Measurements from ENCODE around the gene GSTM1. TPM values are rescaled to one million over a fixed set of nuclear protein-coding genes. Genes with fewer than 3 reads are reported as not detected.

The GSTM1 gene
- total and polyA plus RNA-seq, 2 donors (not counting 1 experiment from before 2014, with no cell fraction given), result 30.5 to 40.0 TPM

GRCh38 chr1:109668123-109668775 is 19.4 kb upstream of the GSTM1 start:
- WGBS (ENCODE audit: insufficient coverage), result 19% methylated on average over 19 of the region's 26 CpGs
- H3K9ac ChIP-seq (ENCODE audit: low read length), result peak overlapping the region; percentile 44
- H3K9me3 ChIP-seq (ENCODE audit: control extremely low read depth in 1 of 3, control insufficient read depth in 2 of 3, insufficient read depth in 1 of 3, low read length in 2 of 3), result no peaks in the 10 kb centered on the region
- intact Hi-C loops (cut with micrococcal nuclease), result no loop called here
- TF ChIP-seq CTCF (IDR thresholded peaks at IDR 0.05) (no peak), EZH2 (IDR thresholded peaks at IDR 0.05; ENCODE audit: borderline replicate concordance, insufficient read depth, low read depth, low read length, poor library complexity, severe bottlenecking) (no peak)
- Mint-ChIP-seq H3K4me1 (peaks cover 19% of the 10 kb centered on the region), H3K9me3 (ENCODE audit: insufficient read depth) (no peaks in the 10 kb centered on the region), H3K4me3 (peak overlapping the region; percentile 87), H3K27ac (peak overlapping the region; percentile 63), H3K27me3 (no peaks in the 10 kb centered on the region)
- H3K27ac ChIP-seq (ENCODE audit: low read length in 2 of 2), result no peak overlapping the region
- peak overlapping the region; percentile 58 for H2AFZ ChIP-seq (ENCODE audit: insufficient read depth, low read depth, low read length, poor library complexity, severe bottlenecking)
- DNase-seq (no peak), ATAC-seq (ENCODE audit: low read depth) (peak; percentile 40)
- H3K4me1 ChIP-seq (ENCODE audit: control insufficient read depth in 2 of 2, insufficient read depth in 2 of 2, low read length in 2 of 2), result peaks cover 4 to 14% of the 10 kb centered on the region in 2 donors
- H4K20me1 ChIP-seq (ENCODE audit: control insufficient read depth, insufficient read depth, low read length, poor library complexity, severe bottlenecking), result no peaks in the 10 kb centered on the region
- POLR2A ChIA-PET, result interaction anchor here (0.9 kb wide), 1 partner anchor 11 kb away, joined by 3 read pairs; no protein-coding TSS in a partner anchor
- H3K4me3 ChIP-seq (ENCODE audit: control extremely low read depth in 1 of 5, extremely low read depth in 1 of 5, insufficient read depth in 1 of 5, low read depth in 2 of 5, low read length in 4 of 5), result peak overlapping the region in 4 of 5 experiments; percentile 22 to 43 (median 32)
- no peaks in the 10 kb centered on the region for H3K79me2 ChIP-seq (ENCODE audit: control insufficient read depth, insufficient read depth, low read length)
- H3K36me3 ChIP-seq (replicated peaks in 1 of 2; ENCODE audit: control extremely low read depth in 1 of 2, control insufficient read depth in 1 of 2, extremely low read depth in 1 of 2, insufficient read depth in 2 of 2, low read length in 1 of 2), result no peaks in the 10 kb centered on the region
- CTCF ChIA-PET, result interaction anchor here (1.1 kb wide), 1 partner anchor 28 kb away, joined by 4 read pairs; no protein-coding TSS in a partner anchor
- no peaks in the 10 kb centered on the region for H3K27me3 ChIP-seq (replicated peaks in 1 of 4; ENCODE audit: control extremely low read depth in 1 of 4, control insufficient read depth in 3 of 4, insufficient read depth in 4 of 4, low read length in 3 of 4)
- H3K4me2 ChIP-seq (replicated peaks; ENCODE audit: low read depth, low read length, poor library complexity, severe bottlenecking), result peak overlapping the region; percentile 72

GRCh38 chr1:109669246-109669948 is 18.2 kb upstream of the GSTM1 start:
- no peaks in the 10 kb centered on the region for H3K36me3 ChIP-seq (replicated peaks in 1 of 2; ENCODE audit: control extremely low read depth in 1 of 2, control insufficient read depth in 1 of 2, extremely low read depth in 1 of 2, insufficient read depth in 2 of 2, low read length in 1 of 2)
- Mint-ChIP-seq H3K27ac (peak overlapping the region; percentile 68), H3K4me3 (peak overlapping the region; percentile 76), H3K9me3 (ENCODE audit: insufficient read depth) (no peaks in the 10 kb centered on the region), H3K4me1 (peaks cover 16% of the 10 kb centered on the region), H3K27me3 (no peaks in the 10 kb centered on the region)
- ChIA-PET POLR2A (interaction anchor here (0.9 kb wide), 1 partner anchor 13 kb away, joined by 3 read pairs; no protein-coding TSS in a partner anchor), CTCF (no interaction called here)
- DNase-seq, result no peak
- intact Hi-C loops (cut with micrococcal nuclease), result no loop called here
- no peaks in the 10 kb centered on the region for H3K9me3 ChIP-seq (ENCODE audit: control extremely low read depth in 1 of 3, control insufficient read depth in 2 of 3, insufficient read depth in 1 of 3, low read length in 2 of 3)
- no peak for ATAC-seq (ENCODE audit: low read depth)
- peak overlapping the region; percentile 17 for H3K4me2 ChIP-seq (replicated peaks; ENCODE audit: low read depth, low read length, poor library complexity, severe bottlenecking)
- H3K4me1 ChIP-seq (ENCODE audit: control insufficient read depth in 2 of 2, insufficient read depth in 2 of 2, low read length in 2 of 2), result peaks cover 4 to 14% of the 10 kb centered on the region in 2 donors
- H3K79me2 ChIP-seq (ENCODE audit: control insufficient read depth, insufficient read depth, low read length), result no peaks in the 10 kb centered on the region
- H3K27ac ChIP-seq (ENCODE audit: low read length in 2 of 2), result no peak overlapping the region
- WGBS (ENCODE audit: insufficient coverage), result 80% methylated on average over 18 of the region's 22 CpGs
- H4K20me1 ChIP-seq (ENCODE audit: control insufficient read depth, insufficient read depth, low read length, poor library complexity, severe bottlenecking), result no peaks in the 10 kb centered on the region
- H2AFZ ChIP-seq (ENCODE audit: insufficient read depth, low read depth, low read length, poor library complexity, severe bottlenecking), result peak overlapping the region; percentile 66
- peak overlapping the region in 1 of 5 experiments; percentile 19 for H3K4me3 ChIP-seq (ENCODE audit: control extremely low read depth in 1 of 5, extremely low read depth in 1 of 5, insufficient read depth in 1 of 5, low read depth in 2 of 5, low read length in 4 of 5)
- no peak overlapping the region for H3K9ac ChIP-seq (ENCODE audit: low read length)
- no peak for TF ChIP-seq CTCF (IDR thresholded peaks at IDR 0.05)
- TF ChIP-seq EZH2 (IDR thresholded peaks at IDR 0.05; ENCODE audit: borderline replicate concordance, insufficient read depth, low read depth, low read length, poor library complexity, severe bottlenecking), result no peak
- no peaks in the 10 kb centered on the region for H3K27me3 ChIP-seq (replicated peaks in 1 of 4; ENCODE audit: control extremely low read depth in 1 of 4, control insufficient read depth in 3 of 4, insufficient read depth in 4 of 4, low read length in 3 of 4)
